HG03565 (cell line): ENCODE data around the gene IGF1.

ENCODE experiments used
- ATAC-seq: cut with Tn5 transposase; IDR thresholded peaks from one replicate; pipeline ENCODE4 v1.9.1; 2021; ENCODE audit warnings: mild to moderate bottlenecking, moderate library complexity; ENCODE audit not compliant: unreplicated experiment

Gene IGF1

DNA sequence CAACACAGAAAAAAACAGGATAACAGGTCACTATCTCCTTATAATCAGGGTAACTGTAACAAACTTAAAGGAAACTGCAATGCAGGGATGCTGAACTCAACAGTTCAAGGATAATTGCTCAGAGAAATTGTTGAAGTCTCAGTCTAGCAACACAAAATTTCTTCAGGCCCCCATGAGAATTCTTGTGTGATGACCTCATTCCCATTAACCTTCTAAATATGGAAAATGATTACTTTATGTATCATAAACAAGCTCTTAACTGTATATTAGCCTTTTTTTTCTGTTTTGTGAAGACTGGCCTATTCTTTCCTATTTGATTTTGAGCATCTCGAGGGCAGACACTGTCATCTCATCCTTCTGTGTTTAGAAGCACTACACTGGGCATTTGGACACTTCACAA, 47.1 kb downstream of the IGF1 start:
- ATAC-seq, result no peak

DNA sequence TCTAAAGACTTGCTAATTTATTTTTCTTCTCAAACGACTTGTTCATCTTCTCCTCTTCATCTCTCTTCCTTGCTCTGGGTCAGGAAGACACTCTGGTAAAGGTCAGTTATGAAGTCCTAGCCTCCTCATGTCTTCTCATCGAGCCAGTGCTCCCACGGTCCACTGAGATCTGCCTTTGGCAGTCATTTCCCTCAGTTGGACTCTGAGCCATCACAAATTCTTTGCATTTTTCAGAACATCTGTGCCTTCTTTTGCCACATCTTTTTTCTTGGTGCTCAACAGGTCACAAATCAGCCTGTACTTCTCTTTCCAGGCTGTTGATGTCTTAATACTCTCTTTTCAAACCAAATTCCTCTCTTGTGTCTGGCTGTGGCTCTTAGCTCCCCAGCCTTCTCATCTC, 49.7 kb downstream of the IGF1 start:
- ATAC-seq, result no peak

DNA sequence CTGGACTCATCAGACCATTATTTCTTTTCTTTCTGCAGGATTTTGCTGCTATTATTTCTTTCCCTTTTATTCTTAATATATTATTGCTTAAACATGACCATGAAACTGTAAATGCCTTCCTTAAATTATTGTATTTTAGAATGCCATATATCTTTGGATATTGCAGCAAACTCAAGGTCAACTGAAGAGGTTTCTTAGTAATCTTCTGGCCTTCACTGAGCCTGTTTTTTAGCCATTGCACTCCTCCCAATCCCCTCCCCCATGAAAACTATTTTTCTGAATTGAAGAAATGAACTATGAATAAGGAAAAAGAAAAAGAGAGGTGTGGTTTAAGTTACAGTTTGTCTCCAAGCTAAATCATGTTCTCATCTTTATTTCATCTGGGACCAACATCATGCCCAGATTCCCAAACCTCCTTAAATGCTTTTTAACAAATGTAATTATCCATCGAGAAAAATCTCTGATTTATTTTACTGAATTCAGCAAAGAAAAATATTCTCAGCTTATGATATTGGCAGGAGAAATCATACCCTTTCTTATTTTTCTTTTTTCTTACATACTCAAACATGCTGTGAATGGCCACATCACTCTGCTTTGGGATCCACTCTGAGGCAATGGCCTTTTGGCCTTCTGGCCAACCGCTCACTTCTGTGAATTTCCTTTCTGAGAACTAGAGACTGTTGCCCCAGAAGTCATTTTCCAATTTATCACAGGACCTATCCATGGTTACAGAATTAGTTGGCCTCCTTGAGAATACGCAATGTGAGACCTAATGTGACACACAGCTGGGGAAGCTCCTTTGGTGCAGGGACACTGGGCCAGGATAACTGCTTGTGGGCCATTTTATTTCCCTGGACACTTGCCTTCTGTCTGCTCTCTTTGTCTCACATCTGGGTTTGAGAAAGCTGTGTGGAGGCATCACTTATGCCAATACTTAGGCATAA, 50.9 kb downstream of the IGF1 start:
- ATAC-seq, result no peak

DNA sequence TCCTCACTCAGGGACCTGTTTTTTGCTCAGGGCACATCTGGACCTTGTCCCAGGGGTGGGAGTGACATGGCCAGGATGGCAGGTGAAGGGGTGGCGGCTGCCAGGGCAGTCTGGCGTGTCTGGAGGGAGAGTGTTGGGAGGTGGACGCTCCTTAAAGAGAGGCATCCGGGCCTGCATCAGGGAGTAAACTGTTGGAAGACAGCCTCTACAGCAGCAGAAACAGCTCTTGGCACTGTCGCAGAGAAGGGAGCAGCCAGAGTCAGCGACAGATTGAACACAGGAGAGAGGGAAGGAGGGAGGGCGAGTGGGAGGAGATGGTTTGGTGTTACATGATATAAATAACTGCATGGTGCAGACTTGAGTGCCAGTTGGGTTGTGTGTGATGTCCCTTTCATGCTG, 52.8 kb downstream of the IGF1 start:
- no peak for ATAC-seq

DNA sequence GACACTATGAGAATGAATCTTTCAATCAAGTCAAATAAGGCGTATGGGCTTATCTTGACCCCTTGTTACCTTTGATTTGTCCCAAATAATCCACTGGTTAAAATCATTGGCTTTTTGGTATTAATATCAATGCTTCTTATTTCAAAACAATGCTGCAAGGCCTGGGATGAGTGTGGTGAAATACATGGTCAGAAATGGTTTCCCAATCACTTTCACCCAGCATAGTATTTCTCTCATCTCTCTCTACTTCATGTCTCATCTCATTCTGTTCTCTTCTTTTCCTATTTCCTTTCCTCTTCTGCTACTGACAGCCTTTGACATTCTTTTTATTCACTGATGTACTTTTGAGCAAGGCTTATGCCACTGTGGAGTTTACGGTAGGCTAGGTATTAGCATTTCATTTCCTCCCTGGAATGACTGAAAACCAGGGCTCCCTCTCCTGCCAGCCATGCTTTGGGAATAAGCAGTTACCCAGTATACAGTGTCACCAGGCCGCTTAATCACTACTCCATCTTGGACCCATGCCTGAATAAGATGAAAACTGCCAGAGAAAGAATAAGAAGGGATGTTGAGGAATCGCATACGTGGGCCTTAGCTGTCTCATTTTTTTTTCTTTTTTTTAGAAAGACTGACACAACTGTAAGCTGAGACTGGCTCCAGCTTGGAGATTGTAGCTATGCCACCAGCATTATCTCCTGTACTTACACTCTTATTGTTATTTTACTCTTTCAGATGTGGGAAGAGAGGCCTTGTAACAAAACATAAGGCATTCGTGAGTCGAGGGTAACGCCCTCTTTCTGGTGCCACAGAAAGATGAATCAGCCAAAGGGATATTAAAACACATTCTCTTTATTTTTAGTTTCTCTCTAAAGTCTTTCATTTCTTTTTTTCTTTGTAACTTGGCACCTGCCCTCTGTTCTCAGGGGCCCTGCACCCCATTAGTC, 53.5 kb downstream of the IGF1 start:
- no peak for ATAC-seq

DNA sequence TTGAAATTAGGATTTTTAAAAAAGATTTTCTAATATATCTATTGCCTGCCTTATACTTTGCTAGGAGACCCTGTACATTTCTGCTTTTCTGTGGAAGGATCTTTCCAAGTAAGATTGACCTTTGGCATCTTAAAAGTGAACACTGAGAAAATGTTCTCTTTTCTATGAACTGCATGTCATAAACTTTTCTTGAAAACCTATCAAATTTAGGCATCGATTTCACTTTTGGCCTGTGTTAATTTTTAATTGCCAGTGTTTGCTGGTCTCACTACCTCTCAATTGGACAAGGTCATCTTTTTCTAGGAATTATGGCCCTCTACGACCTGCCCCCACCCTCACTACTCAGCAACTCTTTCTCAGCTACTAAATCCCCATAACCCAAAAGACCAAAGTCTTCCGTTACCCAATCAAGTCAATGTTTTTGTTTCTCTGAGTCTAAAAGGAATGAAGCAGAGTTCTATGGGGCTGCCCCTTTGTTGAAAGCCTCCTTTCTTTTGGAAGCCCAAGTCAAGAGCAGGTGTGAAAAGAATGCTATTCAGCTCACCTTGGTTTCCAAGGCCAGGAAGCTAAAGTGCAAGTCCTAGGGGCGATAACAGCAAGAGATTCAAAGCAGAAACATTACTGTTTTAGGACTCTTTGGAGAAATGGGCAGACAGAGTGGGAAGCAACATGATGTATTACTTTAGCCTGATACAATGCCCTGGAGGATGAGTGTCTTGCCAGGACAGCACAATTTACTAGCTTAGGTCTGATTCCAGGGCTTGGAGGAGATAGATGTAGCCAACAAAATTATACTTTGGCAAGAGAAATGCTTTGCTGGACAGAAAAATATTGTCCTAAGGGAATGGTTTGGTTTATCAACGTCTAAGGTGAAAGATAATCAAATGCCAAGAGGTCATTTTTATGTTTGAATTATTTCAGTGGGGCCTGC, 55.0 kb downstream of the IGF1 start:
- no peak for ATAC-seq

DNA sequence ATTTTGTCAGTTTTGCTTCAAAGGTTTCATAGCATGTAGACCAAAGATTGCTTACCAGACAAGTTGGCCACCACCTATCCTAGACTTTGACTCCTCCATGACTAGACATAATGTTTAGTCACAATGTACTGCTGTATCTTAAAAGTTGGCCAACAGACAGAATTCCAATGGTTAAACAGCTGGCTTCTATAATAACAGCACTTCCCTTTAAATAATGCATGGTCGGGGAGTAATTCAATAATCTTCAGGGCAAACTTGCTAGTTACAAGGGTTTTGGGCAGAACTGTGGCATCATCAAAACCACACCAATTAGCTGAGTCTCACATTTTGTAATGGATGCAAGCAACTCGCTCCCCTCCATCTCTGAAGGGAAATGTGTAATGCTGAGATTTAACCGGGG, 56.9 kb downstream of the IGF1 start:
- no peak for ATAC-seq

DNA sequence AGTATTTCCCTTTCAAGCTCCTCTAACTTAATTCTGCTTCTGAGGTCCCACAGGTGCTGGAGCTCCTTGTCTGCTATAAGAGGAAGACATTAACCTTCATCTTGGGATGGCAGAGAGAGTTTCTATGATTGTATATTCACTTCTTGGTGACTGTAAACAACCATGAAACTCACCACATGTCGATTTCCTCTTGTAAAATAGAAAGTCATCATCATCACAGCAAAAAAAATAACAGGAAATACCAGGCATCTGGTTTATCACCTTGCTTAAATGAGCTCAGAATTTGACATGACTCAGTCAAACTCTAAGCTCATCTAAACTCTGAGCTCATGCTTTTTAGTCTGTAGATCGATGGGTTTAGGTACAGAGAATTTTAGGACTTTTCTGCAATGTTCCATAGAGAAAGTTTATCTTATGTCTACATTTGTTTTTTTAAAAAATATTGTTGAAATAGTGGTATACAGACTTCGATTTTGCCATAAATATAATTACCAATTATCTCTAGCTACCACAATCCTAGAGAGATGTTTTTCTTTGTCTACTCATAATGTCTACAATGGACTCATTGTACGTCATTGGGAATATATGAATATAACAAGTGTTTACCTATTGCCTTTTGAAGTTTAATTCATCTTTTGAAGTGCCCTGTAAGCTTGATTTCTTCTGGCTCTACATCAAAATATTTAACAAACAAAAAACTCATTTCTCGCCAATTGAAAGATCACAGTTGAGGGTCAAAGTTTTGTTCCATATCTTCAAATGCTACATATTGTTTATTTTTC, 58.4 kb downstream of the IGF1 start:
- no peak for ATAC-seq

DNA sequence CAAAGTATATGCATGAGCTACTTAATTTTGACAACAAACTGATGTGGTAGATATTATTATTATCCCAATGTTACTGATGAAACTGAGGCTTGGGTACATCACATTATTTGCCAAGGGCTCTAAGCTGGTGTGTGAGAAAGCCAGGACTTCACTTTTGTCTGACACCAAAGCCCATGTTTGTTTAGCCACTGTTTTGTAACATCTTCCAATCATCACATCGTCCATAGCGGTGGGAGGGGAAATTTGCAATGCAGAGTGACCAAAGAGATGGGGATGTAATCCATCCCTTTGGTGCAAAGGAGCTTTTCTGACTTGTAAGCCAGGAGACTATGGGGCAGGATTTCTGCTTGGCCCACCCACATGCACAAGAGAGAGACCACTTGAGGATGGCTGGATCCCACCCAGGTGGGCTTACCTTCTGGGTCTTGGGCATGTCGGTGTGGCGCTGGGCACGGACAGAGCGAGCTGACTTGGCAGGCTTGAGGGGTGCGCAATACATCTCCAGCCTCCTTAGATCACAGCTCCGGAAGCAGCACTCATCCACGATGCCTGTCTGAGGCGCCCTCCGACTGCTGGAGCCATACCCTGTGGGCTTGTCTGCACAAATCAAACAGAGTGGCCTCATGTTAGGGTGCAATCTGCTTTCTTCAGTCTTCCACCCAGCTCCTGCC, 61.1 kb downstream of the IGF1 start:
- no peak for ATAC-seq

DNA sequence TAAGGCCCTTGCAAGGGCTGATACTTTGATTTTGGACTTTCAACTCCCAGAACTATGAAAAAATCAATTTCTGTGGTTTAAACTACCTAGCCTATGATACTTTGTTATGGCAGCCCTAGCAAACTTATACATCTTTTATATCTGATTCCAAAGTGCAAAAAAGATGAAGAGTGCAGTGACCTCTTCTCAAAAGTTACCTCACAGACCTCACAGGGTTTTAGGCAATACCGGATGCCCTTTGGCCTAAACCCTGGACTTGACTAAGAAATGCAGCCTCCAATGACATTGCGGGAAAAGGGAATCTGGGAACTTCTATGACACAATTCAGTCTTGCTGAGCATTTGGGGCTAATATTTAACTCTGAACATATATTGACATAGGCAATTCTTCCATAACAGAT, 63.3 kb downstream of the IGF1 start:
- no peak for ATAC-seq

DNA sequence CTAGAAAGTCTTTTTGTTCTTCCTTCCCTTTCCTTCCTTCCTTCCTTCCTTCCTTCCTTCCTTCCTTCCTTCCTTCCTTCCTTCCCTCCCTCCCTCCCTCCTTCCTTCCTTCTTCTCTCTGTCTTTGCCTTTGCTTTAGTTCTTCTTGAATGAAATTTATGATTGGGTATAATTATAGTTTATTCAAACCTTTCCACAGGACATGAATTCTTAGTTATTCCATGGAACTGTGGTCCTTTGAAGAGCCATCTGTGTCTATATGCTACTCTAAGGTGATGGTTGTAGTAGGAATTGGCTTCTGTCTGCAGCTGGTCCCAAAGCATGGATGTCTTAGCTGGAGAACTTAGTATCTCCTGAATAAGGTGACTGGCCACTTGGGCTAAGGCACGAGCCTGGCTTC, 64.8 kb downstream of the IGF1 start:
- no peak for ATAC-seq

DNA sequence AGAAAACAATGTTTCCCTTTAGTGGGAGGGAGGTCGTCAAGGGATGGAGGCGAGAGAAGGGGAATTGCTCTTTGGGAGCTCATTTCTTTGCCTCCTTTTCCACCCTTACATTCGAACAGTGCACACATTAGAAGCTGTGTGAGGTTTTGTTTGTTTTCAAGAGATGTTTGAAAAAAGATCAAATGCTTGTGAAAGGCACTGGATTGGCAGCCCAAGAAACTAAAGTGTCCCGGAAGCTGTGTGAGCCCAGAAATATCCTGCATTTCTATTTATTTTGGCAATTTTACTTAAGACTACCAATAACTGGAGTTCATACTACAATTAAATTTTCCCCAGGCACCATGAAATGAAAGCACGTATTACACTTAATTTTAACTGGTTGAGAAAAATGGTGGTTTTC, 67.0 kb downstream of the IGF1 start:
- ATAC-seq, result no peak

DNA sequence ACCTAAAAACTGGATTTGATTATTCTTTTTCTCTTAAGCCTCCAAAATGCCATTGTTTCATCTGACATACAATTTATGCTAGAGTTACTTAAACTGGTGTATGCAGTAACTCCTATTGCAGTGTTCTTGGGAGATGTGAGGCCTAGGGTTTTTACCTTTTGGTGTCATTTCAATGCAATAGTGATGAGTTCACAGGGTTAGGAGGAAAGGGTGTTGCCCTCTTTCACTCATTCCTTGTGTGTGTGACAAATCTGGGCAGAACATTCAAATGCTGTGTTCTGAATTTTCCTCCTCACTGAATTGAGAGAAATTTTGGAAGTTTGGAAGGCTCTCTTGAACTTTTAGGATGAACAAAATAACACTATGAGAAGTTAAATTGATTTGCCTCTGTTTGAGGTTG, 69.9 kb downstream of the IGF1 start:
- ATAC-seq, result no peak

DNA sequence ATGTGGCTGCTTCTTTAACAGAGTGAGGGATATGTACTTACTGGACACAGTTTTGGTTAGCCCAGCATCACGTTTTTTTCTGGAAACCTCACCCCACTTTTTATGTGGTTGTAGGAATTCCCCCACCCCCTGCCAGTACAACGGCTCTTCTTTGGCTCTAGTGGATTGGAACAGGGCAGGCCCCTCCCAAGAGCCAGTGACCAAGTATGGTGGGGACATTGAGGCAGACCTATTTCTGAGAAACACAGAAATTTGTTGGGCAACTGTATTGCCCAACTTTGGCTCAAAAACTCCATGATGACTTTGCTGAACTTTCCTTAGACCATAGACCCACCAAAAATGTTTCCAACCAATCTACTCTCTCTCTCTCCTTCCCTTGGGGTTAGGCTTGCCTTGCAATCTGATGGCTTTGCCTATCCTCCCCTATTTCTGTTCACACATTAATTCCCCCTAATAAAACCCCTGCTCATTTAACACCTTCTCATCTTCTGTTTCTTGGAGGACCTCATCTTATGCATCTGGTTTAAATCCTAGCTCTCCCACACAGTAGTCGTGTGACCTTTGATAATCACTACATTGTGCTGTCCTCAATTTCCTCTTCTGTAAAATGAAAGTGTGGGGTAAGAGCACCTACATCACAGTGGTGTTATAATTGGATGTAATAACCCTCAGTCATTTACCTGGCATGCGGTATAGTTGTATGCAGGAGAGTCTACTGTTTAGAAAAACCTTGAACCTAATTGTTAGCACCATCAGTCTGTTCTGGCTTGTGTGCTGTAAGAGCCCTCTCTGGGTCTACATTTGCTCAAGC, 71.7 kb downstream of the IGF1 start:
- ATAC-seq, result no peak

DNA sequence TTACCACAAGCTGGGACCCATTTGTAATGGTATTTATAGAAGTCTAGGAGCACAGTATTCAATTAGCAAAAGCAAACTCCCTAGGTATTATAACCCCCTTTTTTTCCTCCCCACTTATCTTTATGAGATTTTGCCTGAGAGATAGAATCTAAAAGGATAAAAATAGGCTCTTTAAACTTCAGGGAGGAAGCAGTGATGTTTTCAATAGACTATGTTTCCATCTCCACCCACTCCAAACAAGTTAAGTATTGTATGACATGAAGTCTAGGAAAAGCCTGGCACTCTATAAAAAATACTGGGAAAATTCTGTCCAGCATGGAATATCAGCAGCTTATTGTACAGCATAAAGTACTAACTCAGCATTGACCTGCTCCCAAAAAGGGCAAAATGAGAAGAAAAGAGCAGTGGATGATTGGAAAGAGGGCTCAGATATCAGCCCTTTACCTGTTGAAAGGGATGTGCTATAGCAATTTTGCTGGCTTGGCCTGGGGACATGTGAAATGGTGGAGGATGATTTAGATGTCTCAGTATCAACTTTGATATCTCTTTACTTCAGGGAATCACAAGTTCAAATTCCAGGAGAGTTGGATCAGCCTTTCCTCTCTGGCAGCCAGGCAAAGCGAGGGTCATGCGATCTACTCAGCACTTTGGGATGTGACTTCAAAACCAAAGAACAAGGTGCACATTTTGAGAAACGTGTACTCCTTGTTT, 72.4 kb downstream of the IGF1 start:
- no peak for ATAC-seq

DNA sequence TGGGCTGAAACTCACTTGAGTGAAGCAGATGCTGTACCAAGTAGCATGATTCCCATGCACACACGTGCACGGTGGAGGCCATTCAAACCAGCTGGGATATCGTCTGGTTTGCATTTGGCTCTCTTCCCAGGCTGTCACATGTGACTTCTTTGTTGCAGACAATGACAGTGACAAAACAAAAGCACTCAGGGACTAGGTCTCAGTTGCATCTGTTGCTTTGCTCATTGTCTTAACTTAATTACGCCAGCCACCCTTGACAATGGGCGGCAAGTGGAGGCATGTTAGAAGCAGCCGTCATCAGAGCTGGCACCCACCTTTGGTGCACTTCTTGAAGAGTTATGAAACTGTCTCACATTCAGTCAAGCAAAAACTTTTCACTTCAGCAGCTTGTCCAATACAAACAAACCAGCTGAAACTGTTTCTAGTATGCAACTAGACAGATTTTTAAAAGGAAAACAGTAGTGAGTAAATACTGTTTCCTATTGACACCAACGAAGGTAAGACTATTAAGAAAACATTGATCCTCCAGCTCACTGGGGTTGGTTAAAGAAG, 74.3 kb downstream of the IGF1 start:
- no peak for ATAC-seq

DNA sequence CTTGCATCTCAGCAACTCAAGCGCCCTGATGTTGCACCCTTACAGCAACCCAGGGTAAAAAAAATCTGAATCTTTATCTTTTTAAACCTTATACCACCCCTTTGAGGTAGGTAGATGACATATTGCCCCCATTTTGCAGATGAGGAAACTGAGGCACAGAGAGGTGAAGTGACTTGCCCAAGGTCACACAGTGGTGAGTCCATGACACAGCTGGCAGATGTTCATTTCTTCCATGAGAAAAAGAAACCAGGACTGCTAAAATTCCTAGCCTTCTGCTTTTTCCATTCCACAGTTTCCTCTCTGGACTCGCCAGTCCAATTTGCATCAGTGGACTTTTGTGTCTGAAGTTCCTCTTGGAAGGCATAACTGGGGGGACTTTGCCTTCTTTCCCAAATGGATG, 79.3 kb downstream of the IGF1 start:
- ATAC-seq, result no peak

DNA sequence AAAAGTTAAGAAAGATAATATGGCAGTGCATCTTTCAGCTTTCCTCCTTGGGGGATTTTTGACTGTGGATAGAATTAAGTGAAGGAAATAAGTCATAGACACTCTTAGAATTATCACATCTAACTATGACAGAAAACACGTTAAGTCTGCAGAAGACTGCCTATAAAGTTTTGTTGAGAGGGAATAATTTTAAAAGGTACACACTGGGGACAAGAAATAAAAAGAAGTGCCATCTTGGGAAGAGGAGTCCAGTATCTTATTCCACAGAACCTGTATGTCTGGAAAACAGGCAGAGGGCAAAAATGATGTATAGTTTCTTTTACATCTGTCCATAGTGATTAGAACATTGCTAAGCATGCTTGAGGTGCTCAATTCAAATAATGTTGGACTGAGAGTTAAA, 80.7 kb downstream of the IGF1 start:
- no peak for ATAC-seq
